Caki2 (cell line): Measurements from ENCODE around the gene PGLYRP4. TPM values are rescaled to one million over a fixed set of nuclear protein-coding genes. Genes with fewer than 3 reads are reported as not detected.
"Not testable (repeated sequence)": the region's sequence is repeated elsewhere in the genome, so short reads cannot be mapped to it uniquely, and the experiment has no call there.

Experiments used
- DNase-seq: peaks from one replicate; pipeline ENCODE4 v3.0.0-alpha.2; 2015; ENCODE audit warnings: low read depth
- in situ Hi-C: cut with HindIII; loops from 2 replicates; pipeline ENCODE4 v1.10.0; 2016; ENCODE audit warnings: low sequenced_read_pairs, low pct_unique_long_range_greater_than_20kb, mixed read lengths
- total RNA-seq: library from RNA; depleted of rRNA; stranded (reverse); fragments of >200 nt; shearing (Covaris generic); gene quantifications from 2 replicates; pipeline ENCODE4 v1.2.3, GENCODE V29; 2014; ENCODE audit warnings: low replicate concordance

Gene PGLYRP4
- total RNA-seq, 1 experiment from 2014 or later = not detected

- DNase-seq = not testable (repeated sequence)
Measured at GRCh38 chr1:153347049-153347448, 1.6 kb downstream of the PGLYRP4 start.

DNA sequence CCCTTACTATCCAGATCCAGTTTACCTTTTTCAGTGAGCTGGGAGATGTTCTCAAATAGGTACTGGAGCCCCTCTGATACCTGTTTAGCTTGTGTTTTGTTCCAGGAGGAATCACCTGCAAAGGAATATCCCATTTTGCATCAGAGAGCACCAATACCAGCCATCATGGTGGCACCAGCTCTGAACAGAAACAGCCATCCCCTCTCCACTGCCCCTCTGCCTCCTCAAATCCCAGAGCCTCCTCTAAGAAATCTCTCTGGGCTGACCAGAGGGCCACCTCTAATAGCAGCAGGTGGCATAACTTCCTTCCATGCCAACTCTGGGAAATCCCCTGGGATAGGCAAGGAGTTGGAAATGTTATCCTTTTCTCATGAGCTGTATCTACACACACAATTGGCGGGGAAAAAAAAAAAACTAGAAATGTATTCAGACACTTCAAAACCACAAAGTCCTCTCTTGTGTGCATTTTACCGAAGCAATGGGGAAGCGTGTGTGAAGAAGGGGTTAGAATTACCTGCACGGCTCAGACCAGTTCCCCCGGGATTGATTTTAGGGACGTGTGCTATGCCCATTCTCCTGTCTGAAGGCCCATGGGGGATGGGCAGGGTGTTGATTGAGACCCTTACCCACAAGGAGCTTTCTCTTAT is 2.4 kb downstream of the PGLYRP4 start:
- no peak for DNase-seq
- in situ Hi-C loops = no loop called here

More at GRCh38 chr1:153347049-153347448, 1.6 kb downstream of the PGLYRP4 start:
- in situ Hi-C loops = not testable (repeated sequence)

- no peak for DNase-seq
- in situ Hi-C loops = no loop called here
Measured at GRCh38 chr1:153345187-153346076, 3.2 kb downstream of the PGLYRP4 start.

GRCh38 chr1:153344718-153345025 is 4.0 kb downstream of the PGLYRP4 start:
- in situ Hi-C loops = no loop called here
- DNase-seq = no peak

- DNase-seq = no peak
- in situ Hi-C loops = no loop called here
Measured at GRCh38 chr1:153343811-153344717, 4.6 kb downstream of the PGLYRP4 start.

DNA sequence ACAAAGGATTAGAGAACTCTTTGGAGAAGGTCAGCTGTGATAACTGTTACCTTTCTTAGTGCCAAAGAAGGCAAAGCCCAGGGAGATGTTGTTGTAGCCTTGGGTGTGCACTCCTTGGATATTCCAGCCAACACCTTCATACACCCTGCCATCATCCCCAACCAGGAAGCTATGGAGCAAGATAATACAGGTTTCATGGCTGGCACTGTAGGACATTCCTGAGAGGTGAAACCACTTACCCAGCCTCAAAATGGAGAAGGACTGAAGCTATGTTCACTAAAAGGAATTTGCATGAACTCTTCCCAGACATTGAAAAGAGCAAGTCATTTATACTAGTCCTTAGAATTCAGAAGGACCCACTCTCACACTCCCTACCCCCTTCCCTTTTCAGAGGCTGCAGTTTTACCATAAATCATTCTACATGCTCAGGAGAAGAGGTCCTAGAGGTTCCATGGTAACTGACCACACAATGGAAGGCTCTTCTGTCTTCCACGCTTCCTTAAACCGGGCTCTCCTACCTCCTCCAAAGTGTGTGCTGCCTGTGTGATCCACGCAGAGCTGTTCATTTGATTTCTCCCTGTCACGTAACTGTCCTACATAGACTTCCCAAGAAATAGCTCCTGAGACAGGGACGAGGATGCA is 5.5 kb downstream of the PGLYRP4 start:
- DNase-seq = no peak
- in situ Hi-C loops = no loop called here

DNA sequence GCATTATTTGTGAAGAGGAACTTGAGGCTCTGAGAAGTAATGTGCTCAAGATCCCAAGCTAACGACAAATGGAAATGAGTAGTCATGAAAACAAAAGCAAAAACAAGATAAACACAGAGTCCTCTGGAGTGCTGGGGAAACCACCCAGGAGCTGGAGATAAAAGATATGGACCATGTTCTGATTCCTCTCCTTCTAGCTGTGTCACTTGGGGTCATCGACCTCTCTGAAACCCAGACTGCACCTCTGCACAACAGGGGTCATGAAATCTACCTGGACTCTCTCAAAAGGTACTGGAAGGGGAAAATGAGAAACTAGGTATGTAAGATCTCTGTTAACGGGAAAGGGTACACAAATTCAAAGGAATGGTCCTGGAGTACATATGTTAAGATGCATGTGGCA is 6.5 kb downstream of the PGLYRP4 start:
- in situ Hi-C loops = no loop called here
- DNase-seq = no peak

DNA sequence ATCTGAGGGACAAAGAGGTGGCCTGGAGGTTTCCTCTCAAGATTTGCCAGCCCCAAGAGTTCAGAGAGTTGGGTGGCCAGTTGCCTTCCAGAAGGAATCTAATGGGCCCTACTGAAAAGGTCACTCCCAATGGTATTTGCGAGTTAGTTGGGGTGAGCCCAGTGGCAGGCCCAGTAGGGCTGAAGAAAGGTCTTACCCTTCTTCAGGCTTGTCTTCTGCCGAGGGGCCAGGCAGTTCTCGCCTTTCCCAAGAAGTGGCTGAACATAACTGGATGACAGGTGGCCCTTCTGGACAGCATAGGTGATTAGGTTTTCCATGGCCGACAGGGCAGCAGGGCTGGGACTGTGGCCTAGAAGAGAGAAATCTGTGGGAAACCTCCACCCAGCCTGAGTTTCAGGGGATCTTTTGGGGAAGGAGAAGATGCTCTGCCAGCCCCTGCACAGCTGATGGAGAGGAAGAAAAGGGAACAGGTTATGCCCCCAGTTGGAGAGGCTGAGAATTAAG is 7.2 kb downstream of the PGLYRP4 start:
- DNase-seq = no peak
- in situ Hi-C loops = no loop called here

DNA sequence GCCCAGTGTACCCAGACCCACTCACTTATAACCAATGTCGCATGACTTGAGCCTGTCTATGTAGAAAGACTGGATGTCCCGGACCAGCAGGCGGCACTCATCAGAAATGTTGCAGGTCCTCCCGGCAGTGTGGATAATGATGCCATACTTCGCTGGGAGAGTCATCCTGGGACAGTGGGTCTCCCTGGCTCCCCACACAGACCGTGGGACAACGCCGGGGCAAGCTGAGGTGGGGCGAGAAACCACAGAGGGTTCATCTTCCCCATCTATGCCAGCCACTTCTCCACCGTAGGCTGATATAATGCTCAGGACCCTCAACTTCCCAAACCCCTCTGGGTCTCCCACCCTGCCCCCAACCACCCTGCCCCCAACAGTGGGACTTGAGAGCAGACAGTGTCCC is 8.3 kb downstream of the PGLYRP4 start:
- in situ Hi-C loops = no loop called here
- DNase-seq = no peak

GRCh38 chr1:153339802-153340201 is 8.8 kb downstream of the PGLYRP4 start:
- DNase-seq = no peak
- in situ Hi-C loops = no loop called here

GRCh38 chr1:153337980-153338853 is 10.4 kb downstream of the PGLYRP4 start:
- in situ Hi-C loops = no loop called here
- DNase-seq = no peak

GRCh38 chr1:153336650-153337049 is 12.0 kb downstream of the PGLYRP4 start:
- DNase-seq = no peak
- in situ Hi-C loops = no loop called here

- in situ Hi-C loops = no loop called here
- no peak for DNase-seq
Measured at GRCh38 chr1:153333902-153334301, 14.7 kb downstream of the PGLYRP4 start.

- in situ Hi-C loops = no loop called here
- DNase-seq = no peak
Measured at GRCh38 chr1:153324912-153325311, 23.7 kb downstream of the PGLYRP4 start.

- no peak for DNase-seq
- in situ Hi-C loops = no loop called here
Measured at GRCh38 chr1:153322568-153322967, 26.1 kb downstream of the PGLYRP4 start.

GRCh38 chr1:153318145-153318544 is 30.5 kb downstream of the PGLYRP4 start:
- in situ Hi-C loops, DNase-seq: not testable (repeated sequence)

DNA sequence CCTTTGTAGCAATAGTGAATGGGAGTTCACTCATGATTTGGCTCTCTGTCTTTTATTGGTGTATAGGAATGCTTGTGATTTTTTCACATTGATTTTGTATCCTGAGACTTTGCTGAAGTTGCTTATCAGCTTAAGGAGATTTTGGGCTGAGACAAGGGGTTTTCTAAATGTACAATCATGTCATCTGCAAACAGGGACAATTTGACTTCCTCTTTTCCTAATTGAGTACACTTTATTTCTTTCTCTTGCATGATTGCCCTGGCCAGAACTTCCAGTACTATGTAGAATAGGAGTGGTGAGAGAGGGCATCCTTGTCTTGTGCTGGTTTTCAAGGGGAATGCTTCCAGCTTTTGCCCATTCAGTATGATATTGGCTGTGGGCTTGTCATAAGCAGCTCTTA is 32.6 kb downstream of the PGLYRP4 start:
- in situ Hi-C loops, DNase-seq: not testable (repeated sequence)
